ENCODE results near the gene PCDHGB1.
A peak's percentile ranks its signal among the peaks of the same experiment; 100 is the strongest.
"Not testable (repeated sequence)": the region's sequence is repeated elsewhere in the genome, so short reads cannot be mapped to it uniquely, and the experiment has no call there.

The PCDHGB1 gene

DNA sequence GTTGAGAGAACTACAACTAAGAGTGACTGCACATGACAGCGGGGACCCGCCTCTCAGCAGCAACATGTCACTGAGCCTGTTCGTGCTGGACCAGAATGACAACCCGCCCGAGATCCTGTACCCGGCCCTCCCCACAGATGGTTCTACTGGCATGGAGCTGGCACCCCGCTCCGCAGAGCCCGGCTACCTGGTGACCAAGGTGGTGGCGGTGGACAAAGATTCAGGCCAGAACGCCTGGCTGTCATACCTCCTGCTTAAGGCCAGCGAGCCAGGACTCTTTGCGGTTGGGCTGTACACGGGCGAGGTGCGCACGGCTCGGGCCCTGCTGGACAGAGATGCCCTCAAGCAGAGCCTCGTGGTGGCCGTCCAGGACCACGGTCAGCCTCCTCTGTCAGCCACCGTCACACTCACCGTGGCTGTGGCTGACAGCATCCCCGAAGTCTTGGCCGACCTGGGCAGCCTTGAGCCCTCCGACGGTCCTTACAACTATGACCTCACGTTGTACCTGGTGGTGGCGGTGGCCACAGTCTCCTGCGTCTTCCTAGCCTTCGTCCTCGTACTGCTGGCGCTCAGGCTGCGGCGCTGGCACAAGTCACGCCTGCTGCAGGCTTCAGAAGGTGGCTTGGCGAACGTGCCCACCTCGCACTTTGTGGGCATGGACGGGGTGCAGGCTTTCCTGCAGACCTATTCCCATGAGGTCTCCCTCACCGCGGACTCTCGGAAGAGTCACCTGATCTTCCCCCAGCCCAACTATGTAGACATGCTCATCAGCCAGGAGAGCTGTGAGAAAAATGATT is 34.8 kb downstream of the PCDHGB1 start:
- DNase-seq = no peak

- DNase-seq = not testable (repeated sequence)
Observed at GRCh38 chr5:141387557-141388311, 37.8 kb downstream of the PCDHGB1 start, which contains the start of gene PCDHGB4. PCDHGB4 (plus strand) TSS chr5:141387698; CDS start chr5:141387885, 187 bp downstream.

- DNase-seq = no peak
Observed at GRCh38 chr5:141388661-141389060, 38.8 kb downstream of the PCDHGB1 start.

- DNase-seq = no peak
Observed at GRCh38 chr5:141389153-141390042, 39.5 kb downstream of the PCDHGB1 start.

GRCh38 chr5:141392429-141393198 is 42.7 kb downstream of the PCDHGB1 start, which contains the start of gene PCDHGA8:
PCDHGA8 (plus strand) TSS chr5:141392633; CDS start chr5:141392814, 181 bp downstream.
- DNase-seq = no peak

- DNase-seq = no peak
Observed at GRCh38 chr5:141393267-141393666, 43.4 kb downstream of the PCDHGB1 start.

- not testable (repeated sequence) for DNase-seq
Observed at GRCh38 chr5:141394401-141395187, 44.7 kb downstream of the PCDHGB1 start.

GRCh38 chr5:141397756-141398551 is 48.1 kb downstream of the PCDHGB1 start, which contains the start of gene PCDHGB5:
PCDHGB5 (plus strand) TSS chr5:141397947; CDS start chr5:141398128, 181 bp downstream.
- DNase-seq = peak; percentile 44

GRCh38 chr5:141398608-141399007 is 48.7 kb downstream of the PCDHGB1 start:
- no peak for DNase-seq

DNA sequence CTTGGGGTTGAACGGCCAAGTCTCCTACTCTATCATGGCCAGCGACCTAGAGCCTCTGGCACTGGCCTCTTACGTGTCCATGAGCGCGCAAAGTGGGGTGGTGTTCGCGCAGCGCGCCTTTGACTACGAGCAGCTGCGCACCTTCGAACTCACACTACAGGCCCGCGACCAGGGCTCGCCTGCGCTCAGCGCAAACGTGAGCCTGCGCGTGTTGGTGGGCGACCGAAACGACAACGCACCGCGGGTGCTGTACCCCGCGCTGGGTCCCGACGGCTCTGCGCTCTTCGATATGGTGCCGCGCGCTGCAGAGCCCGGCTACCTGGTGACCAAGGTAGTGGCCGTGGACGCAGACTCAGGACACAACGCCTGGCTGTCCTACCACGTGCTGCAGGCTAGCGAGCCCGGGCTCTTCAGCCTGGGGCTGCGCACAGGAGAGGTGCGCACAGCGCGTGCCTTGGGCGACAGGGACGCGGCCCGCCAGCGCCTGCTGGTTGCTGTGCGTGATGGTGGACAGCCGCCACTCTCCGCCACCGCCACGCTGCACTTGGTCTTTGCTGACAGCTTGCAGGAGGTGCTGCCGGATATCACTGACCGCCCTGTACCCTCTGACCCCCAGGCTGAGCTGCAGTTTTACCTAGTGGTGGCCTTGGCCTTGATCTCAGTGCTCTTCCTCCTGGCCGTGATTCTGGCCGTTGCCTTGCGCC is 49.8 kb downstream of the PCDHGB1 start:
- no peak for DNase-seq
